Breast epithelium (tissue), 3 donors: Measurements from ENCODE around the gene AHNAK2.
"Not testable (repeated sequence)": the region's sequence is repeated elsewhere in the genome, so short reads cannot be mapped to it uniquely, and the experiment has no call there.

Experiments
- CTCF ChIP-seq, 3 donors: fragments of 450-650 bp; IDR thresholded peaks; one replicate each; pipeline ENCODE4 v1.5.1; 2016 to 2017; ENCODE audit warnings: antibody characterized with exemption in 3 of 3, mild to moderate bottlenecking in 3 of 3, moderate library complexity in 3 of 3
- POLR2A ChIP-seq: fragments of 450-650 bp; IDR thresholded peaks from one replicate; pipeline ENCODE4 v1.6.1; 2016; ENCODE audit warnings: antibody characterized with exemption, mild to moderate bottlenecking, moderate library complexity

DNA sequence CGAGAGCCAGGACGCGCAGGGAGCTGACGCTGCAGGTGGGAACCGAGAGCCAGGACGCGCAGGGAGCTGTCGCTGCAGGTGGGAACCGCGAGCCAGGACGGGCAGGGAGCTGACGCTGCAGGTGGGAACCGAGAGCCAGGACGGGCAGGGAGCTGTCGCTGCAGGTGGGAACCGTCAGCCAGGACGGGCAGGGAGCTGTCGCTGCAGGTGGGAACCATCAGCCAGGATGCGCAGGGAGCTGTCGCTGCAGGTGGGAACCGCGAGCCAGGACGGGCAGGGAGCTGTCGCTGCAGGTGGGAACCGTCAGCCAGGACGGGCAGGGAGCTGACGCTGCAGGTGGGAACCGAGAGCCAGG, 72.6 kb downstream of the AHNAK2 start:
- TF ChIP-seq CTCF (IDR thresholded peaks at IDR 0.05); POLR2A: not testable (repeated sequence)
